ENCODE measurements around the gene ASF1B.

Gene ASF1B

DNA sequence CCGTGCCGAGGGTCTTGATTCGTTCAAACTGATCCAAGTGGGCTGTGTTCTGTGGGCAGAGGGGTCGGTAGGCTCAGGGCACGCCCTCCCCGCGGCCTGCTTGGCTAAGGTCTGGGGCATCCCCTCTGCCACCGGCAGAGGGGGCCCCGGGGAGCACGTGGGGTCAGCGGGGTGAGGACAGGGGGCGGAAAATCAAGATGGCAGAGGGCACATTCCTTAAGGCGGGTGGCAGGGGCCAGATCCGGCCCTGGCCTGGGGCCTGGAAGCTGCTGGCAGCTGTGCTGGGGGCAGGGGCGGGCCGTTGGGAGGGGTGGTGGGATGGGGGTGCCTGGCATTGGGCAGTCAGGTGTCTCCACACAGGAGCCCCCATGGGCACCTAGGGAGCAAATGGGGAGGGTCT lies 29.5 kb downstream of the ASF1B start:
- no peak for DNase-seq

DNA sequence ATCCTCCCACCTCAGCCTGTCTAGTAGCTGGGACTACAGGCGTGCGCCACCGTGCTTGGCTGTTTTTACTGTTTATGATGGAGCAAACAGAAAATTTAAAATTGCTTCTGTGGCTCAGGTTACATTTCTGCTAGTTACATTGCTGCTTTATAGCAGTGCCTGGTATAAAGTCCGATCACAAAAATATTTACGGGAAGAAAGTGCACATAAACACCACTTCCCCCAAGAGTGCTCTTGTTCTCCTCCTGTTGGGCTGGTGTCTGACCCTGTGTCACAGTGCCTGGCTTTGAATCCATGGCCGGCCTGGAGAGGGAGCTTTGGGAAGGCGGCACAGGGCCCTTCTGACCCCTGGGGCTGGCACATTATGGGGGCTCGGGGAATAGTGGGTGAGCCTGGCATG lies 30.7 kb downstream of the ASF1B start:
- no peak for DNase-seq

DNA sequence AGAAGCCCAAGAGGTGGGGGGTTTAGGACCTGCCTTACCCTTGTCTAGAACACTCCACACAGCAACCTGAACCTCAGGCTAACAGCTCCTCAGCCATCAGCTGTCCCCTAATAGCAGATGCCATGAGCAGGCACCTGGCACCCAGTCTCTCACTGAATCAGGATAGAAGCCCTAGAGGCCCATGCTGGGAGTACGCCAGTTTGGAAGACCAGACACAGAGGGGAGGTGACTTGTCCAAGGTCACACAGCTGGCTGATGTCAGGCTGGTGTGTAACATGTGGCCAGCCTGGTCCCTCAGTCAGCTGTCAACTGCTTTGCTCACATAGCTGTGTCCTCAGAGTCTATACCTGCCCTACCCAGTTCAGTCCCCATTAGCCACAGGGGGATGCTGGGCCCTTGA lies 33.1 kb downstream of the ASF1B start:
- no peak for DNase-seq

DNA sequence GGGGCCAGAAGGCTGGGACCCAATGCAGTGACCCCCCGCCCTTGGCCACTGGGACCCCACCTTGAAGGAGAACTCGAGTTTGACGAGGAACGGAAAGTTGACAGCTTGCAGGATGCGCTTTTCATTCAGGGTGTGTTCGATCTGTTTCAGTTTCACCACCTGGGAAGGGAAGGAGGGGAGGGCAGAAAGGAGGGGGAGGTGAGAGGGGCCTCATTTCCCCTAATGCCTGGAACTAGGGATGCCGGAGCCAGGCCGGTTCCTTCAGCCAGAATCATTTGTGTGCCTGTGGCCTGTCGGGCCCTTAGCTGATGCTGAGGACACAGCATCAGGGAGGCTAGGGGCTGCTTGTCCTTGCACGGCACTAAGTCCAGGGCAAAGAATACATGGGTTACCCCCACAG lies 33.6 kb downstream of the ASF1B start:
- DNase-seq = no peak

DNA sequence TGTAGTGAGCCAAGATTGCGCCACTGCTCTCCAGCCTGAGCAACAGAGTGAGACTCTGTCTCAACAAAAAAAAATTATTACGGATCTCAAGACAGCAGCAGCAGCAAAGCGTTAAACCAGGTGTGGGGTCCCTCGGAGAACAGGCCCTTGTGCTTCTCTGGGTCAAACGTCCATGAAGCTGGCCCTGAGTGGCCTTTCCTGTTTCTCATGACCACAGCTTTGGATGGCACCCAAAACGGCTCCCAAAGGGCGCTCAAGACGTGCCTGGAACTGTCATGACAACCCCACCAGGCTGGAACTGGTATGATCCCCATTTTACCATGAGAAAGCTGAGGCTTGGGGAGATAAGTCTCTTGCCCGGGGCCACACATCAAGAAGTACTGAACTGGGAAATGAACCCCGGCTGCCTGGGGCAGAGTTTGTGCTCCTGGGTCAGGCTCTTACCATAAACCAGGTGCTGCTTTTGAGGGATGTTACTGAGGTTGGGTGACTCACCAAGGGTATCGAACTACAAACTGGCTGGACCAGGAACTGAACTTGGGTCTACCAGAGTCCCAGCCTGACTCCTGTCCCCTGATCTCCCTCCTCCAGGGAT lies 34.2 kb downstream of the ASF1B start:
- DNase-seq = no peak

DNA sequence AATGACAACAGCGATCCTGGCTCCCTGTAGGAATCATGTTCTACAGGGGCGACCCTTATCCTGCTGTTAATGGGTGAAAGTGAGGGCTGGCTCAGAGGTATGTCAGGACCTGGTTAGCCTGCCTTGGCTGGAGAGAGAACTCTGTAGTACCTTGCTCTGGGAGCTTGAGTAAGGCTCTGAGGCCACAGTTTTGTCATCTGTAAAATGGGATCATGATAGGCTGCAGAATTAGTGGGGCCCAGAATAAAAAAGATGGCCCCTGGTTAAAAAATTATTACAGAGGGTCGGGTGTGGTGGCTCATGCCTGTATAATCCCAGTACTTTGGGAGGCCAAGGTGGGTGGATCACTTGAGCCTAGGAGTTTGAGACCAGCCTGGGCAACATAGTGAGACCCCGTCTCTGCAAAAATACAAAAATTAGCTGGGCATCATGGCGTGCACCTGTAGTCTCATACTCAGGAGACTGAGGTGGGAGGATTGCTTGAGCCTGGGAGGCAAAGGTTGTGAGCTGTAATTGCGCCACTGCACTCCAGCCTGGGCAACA lies 35.3 kb downstream of the ASF1B start:
- DNase-seq = no peak

DNA sequence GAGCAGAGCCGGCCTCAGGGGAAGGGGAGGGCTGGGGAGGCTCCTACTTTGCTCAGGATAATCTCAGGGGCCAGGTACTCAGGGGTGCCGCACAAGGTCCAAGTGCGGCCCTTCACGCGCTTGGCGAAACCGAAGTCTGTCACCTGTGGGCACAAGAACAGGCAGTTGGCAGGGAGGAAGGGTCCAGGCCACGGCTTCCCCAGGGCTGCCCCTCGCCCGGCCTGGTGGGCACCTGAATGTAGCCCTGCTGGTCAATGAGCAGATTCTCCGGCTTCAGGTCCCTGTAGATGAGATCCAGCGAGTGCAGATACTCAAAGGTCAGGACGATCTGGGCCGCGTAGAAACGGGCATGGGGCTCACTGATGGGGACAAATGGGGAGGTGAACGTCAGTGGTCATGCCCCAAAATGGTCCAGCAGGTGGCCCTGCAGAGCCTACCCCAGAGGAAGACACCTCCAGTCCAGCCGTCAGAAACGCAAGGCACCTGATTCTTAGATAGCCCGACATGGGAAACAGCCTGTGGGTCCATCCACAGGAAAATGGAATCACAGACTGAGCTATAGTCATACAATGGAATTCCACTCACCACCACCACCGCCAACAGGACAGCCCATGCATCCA lies 38.7 kb downstream of the ASF1B start:
- DNase-seq = no peak

DNA sequence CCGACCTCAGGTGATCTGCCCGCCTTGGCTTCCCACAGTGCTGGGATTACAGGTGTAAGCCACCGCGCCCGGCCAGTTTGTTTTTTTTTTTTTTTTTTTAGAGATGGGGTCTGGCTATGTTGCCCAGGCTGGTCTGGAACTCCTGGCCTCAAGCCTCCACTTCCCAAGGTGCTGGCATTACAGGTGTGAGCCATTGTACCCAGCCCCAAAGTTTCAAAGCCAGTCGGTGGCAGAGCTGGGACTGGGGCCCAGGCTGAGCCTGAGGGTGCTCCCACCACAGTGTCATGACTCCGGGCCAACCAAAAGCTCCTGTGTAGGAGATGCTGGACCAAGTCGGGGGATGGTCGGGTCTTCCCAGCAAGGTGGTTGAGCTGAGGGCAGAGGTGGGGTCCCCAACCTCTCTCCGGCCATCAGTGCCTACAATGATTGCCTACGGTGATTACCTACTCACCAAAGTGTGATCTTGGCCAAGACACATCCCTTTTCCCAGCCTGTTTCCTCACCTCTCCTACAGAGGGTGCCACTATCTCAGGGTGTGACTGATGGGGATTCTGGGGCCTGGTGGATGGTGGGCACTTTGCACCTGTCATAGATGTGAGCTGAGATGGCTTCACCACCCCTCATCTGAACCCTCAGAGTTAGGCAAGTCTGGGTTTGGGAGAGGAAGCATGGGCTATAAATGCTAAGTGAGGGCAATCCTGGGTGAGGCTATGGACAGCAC lies 40.0 kb downstream of the ASF1B start:
- no peak for DNase-seq

DNA sequence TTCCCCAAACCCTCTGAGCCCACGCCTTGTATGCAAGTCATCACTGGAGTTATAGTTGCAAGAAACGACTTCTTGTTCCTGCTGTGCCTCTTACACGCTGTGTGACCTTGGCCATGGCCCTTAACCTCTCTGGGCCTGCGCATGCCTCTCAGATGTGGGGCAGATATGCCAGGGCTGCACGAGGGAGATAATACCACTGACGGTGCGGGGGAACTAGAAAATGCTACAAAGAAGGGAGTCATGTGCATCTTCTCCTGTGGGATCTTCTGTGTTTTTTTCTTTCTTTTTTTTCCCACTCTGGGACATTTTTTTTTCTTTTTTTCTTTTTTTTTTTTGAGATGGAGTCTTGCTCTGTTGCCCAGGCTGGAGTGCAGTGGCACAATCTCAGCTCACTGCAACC lies 41.5 kb downstream of the ASF1B start:
- no peak for DNase-seq

DNA sequence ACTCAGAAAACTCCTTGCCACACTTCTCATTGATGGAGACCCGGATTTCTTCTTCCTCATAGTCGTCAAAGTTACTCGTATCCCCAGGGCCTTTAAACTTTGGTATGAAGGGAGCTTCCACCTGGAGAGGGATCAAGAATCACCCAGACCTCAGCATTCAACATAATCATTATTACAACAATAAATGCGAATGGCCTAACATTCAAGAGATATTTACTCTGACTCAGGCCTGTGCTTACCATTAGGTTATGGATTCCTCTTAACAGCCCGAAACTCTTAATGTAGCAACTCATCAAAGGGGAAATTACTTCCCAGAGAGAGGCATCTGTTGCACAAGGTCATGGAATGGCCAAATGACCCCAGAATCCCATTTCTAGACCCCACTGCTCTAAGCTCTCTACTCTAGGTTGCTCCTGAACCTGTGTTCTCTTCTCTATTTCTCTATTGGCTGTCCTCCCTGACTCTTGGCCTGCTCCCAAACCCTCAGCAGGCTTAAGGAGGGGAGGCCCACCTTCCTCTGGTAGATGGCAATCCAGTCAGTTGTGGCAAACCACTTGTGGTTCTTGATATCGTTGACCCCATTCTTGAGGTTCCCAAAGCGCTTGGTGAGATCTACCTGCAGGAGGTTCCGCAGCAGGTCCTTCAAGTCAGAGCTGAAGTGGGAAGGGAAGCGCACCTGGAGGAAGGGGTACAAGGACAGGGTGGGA lies 43.1 kb downstream of the ASF1B start:
- DNase-seq = no peak

DNA sequence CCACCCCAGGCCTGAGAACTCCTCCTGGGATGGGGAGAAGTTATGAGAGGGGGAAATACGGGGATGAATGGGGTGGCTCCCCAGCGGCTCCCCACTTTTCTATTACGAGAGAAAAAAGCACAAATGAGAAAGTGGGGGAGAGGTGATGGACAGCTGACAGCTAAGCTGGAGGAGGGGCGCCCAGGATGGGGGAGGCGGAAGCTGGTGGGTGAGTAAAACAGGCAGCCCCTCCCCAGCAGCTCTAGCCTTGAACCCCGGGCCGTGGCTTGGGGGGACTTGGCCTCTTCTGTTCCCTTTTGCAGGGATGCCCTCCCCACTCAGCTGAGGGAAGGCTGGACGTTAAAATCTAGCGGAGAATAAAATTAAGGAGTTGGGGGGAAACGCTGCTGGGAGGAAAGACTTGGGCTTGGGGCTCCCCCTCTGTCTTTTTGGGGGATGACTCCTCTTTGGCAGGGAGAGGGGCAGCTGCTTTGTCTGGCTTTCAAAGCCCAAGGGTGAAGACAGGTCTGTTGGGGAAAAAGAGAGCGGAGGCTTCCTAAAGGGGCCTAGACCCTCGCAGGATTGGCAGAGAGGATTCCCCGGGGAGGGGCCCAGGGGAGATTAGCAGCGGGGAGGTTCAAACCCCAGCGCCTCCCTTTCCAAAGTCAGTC lies 44.5 kb downstream of the ASF1B start:
- peak; percentile 52 for DNase-seq

DNA sequence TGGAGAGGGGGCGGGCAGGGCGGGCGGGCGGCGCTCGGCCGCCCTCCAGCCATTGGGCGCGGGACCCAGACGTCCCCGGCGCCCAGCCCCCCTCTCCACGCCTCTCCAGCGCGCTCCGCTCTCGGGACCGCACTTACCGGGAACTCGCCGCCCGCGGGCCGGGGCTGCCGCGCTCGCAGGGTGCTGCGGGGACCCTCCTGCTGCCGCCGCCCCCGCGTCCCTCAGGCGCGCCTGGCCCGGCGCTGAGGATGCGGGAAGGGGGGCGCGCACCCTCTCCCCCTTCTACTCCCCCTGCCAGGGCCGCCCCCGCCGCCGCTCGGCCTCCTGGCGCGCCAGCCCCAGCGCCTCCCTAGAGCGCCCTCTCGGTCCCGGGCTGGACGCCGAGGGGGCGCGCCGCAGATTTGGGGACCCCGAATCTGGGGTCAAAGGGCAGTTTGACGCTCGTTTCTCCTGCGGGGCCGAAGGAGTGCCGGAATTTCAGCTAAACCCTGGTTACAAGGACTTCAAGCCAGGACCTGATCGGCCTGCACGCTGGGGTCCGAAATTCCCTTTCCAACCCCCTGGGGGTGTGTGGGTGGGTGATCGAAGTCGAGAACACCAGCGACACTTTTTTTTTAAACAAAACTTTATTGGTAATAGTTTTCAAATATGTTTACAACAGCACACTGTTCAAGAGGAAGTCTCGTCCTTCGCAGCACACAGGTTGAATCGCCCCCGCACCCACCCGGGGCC lies 45.1 kb downstream of the ASF1B start:
- DNase-seq = peak; percentile 78

DNA sequence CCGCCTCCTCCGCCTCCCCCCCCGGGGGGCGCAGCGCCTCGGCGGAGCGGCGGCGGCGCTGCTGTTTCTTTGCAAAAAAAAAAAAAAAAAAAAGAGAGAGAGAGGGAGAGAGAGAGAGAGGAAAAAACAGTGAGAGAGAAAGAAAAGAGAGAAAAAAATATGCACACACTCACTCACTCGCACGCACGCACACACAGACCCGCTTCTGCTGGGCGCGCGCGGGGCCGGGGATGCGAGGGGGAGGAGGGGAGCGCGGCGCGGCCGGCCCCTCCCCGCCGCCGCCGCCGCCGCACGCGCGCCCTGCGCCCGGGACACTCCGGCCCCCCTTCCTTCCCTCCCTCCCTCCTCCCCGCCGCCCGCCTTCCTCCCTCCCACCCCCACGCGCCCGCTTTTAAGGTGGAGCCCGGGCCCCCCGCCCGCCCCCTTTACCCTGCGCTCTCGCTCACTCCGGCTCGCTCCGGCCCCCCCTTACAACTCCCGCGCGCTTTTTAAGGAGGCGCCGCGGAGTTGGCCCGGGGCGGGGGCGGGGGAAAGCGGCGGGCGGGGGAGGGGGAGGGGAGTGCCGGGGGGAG lies 45.8 kb downstream of the ASF1B start, which contains the start of gene SAMD1:
Gene SAMD1 (minus strand): TSS at position 243 of the 572 bp plus-strand sequence.
- peak; percentile 98 for DNase-seq

DNA sequence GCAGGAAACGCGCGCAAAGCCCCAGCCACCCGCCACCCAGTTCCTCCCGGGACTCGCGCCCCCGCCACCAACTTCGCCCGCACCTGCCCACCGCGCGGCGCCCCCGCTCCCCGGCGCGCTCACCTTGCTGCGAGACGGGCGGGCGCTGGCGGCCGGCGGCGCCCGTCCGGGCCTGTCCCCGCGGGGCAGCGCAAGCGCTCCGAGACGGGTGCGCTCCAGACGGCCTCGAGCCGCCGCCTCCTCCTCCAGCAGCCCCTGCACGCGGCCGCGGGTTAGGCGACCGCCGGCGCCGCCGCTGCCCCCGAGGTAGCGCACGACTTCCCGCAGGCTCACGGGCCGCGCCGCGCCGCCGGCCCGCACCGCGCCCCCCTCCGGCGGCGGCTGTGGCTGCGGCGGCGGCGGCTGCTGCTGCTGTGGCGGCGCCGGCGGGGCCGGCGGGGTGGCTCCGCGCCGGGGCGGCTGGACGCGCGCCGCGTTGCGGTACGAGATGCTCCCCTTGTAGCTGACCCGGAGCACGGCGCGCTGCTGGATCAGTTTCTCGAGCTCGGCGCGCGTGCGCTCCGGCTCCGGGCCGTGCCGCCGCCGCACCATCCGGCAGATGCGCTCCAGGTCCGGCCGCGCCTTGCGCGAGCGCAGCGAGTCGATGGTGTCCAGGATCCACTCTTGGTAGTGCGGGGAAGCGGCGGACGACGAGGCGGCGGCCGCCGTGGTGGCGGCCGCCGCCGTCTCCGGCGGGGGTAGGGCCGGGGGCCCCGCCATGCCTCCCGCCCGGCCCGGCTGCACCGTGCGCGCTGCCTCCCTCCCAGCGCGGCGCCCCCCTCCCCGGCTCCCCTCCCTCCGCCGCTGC lies 46.5 kb downstream of the ASF1B start:
- peak; percentile 81 for DNase-seq

DNA sequence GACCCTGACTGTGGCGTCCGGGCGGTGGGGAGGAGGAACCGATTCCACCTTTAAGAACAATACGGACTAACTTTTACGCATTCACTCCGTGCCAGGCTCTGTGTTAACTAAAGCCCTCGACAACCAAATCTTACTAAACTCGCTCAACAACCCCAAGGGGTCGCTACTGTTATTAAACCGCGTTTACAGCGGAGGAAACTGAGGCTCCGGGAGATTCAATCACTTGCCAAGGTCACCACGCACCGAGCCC lies 47.1 kb downstream of the ASF1B start:
- DNase-seq = peak; percentile 54

DNA sequence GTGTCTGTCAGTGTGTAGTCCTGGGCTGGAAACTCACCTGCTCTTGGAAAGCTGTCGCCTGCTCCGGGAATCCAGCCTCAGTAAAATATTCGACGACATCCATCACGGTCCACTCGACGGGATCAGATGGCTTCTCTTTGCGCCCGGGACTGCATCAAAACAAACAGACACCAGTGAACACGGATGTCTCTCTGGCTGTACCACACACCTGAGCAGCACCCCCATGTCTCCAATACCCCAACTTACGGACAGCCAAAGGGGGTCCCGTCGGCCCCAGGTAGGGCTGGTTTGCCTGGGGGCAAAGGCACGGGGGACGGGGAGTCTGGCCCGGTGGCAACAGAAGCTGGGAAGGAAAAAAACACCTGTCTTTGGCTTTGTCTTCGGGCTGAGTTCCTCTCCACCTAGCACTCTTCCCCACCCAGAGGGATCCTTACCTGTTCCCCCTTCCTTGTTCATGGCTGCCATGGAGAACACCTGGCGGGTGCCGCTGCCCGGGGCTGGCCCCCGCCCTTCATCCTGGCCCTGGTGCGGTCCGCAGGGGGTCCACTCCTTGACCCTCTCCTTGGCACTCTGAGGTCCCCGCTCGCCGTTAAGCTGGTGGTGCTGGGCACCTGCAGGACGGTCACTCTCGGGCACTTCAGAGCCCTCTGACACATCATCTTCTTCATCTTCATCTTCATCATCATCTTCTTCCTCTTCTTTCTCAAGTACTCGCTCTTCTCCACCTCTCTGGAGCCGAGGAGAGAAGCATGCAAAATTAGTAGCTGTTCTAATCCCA lies 47.6 kb downstream of the ASF1B start:
- no peak for DNase-seq

DNA sequence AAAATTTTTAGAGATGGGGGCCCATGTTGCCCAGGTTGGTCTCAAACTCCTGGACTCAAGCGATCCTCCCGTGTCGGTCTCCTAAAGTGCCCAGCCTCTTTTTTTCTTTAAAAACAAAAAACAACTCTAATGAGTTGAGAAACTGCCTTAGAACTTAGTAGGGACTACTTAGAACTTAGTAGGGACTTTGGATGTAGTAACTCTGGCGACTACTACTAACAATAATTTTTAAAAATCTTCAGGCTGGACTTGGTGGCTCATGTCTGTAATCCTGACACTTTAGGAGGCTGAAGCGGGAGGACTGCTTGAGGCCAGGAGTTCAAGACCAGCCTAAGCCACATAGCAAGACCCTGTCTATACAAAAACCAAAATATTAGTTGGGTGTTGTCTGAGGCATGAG lies 50.3 kb downstream of the ASF1B start:
- DNase-seq = no peak

DNA sequence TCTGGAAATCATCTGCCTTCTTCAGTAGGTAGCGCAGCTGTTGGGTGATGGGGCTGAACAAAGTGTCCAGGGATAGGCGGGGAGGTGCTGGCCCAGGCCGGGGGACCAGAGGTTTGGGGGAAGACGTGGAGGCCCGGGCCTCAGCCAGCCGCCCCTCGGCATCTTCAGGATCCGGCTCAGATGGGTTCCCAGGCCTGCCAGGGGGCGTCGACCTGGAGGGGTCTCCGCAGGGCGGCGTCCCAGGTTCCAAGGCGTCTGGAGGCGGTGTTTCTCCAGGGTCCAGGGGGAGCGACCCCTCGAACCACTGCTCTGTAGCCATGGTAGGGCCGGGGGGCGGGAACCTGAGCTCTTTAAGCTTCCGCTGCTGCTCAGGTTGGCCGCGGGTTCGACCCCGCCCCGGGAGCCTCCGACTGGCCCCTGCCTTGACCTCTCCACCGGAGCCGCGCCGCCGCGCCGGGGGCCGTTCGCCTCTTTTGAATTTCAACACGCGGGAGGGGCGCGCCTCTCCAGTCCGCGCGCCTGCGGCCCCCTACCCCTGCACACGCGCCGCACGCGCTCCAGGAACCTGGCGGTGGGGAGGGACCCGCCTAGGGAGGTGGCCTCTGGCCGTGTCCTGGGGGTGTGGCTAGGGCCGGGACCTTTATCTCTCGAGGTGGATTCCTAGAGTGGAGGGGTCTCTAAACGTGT lies 50.9 kb downstream of the ASF1B start, which contains the start of gene C19orf67:
Gene C19orf67 (minus strand): TSS at position 475 of the 687 bp plus-strand sequence. CDS start 156 bp downstream, at position 319.
- DNase-seq = no peak

DNA sequence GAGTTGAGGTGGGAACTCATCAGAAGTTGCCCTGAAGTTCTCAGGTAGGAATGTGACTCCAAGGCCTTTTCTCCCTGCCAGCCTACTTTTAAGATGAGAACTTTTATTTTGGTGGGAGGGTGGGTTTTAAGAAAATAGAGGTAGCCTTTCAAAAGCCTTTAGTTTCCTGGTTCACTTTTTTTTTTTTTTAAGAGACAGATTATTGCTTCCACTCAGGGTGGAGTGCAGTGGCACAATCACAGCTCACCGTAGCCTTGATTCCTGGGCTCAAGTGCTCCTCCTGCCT lies 53.8 kb downstream of the ASF1B start:
- DNase-seq = no peak

Data from NCI-H69 (cell line).